Measurements from ENCODE around the gene SPDEF. TPM values are rescaled to one million over a fixed set of nuclear protein-coding genes. Genes with fewer than 3 reads are reported as not detected.

The SPDEF gene
- total RNA-seq, 1 donor from 2014 or later: not detected

DNA sequence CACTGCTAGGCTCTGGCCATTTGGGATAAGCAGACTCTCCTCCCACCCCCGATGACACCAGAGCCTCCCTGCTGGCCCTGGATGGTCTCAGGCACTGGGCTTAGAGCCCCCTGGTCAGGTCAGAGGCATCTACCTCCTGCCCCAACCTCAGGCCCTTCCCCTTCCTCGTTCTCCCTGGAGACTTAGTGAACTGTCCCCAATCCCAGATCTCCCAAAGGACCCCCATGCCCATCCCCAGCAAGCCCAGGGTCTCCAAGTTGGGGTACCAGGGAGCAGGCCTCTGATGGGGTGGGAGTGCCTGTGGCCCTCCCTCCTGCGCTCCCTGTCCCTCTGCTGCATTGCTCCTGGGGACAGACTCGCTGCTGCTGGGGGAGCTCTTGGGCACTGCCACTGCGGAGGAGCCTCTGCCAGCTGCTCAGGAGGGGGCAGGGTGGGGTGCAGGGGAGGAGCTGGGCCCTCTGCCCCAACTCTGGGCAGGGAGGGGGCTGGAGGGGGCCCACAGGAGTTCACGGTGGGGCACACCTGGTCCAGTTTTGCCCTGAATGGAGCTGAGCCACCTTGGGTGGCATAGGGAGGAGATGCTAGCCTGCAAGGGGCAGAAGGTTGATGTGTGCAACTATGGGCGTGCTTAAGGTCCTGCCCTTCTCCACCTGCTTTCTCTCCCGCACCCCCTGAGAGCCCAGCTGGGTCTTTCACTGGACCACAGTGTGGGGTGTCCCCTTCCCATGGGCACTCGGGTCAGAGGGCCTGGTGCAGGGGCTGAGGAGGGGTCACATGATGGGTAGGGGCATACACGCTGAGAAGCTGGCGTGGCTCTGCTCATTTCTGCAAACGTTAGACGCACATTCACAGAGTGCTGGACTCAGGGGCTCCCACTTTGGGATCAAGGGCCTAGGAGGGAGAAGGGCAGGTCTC, 40.4 kb downstream of the SPDEF start:
- no peak for DNase-seq (ENCODE audit: low spot score)
- H3K36me3 ChIP-seq: no peaks in the 10 kb centered on the region
- H3K27ac Mint-ChIP-seq: no peak overlapping the region
- H3K4me1 ChIP-seq: peaks cover 28% of the 10 kb centered on the region
- no peak overlapping the region for H2AFZ ChIP-seq (replicated peaks)
- H3F3A ChIP-seq (ENCODE audit: low read depth): peaks cover 14% of the 10 kb centered on the region
- H3K9me3 Mint-ChIP-seq: no peaks in the 10 kb centered on the region
- H3K79me2 ChIP-seq (ENCODE audit: low read depth): no peaks in the 10 kb centered on the region
- H3K4me1 Mint-ChIP-seq: peaks cover 37% of the 10 kb centered on the region
- H3K27ac ChIP-seq: no peak overlapping the region
- H3K4me2 ChIP-seq: peak overlapping the region; percentile 88
- TF ChIP-seq EZH2phosphoT487 (IDR thresholded peaks at IDR 0.05): no peak
- no peak for TF ChIP-seq EZH2 (IDR thresholded peaks at IDR 0.05)
- peak overlapping the region; percentile 52 for H3K4me3 ChIP-seq
- no peak overlapping the region for H3K9ac ChIP-seq
- peaks cover 11% of the 10 kb centered on the region for H3K27me3 Mint-ChIP-seq (ENCODE audit: insufficient read depth, low read depth)
- H3K9me3 ChIP-seq (ENCODE audit: low read depth): no peaks in the 10 kb centered on the region
- no peaks in the 10 kb centered on the region for H3K36me3 Mint-ChIP-seq
- H3K27me3 ChIP-seq: peaks cover 40% of the 10 kb centered on the region
- H4K20me1 ChIP-seq (ENCODE audit: low read depth): peaks cover 22% of the 10 kb centered on the region
- peak overlapping the region; percentile 15 for H3K4me3 Mint-ChIP-seq

DNA sequence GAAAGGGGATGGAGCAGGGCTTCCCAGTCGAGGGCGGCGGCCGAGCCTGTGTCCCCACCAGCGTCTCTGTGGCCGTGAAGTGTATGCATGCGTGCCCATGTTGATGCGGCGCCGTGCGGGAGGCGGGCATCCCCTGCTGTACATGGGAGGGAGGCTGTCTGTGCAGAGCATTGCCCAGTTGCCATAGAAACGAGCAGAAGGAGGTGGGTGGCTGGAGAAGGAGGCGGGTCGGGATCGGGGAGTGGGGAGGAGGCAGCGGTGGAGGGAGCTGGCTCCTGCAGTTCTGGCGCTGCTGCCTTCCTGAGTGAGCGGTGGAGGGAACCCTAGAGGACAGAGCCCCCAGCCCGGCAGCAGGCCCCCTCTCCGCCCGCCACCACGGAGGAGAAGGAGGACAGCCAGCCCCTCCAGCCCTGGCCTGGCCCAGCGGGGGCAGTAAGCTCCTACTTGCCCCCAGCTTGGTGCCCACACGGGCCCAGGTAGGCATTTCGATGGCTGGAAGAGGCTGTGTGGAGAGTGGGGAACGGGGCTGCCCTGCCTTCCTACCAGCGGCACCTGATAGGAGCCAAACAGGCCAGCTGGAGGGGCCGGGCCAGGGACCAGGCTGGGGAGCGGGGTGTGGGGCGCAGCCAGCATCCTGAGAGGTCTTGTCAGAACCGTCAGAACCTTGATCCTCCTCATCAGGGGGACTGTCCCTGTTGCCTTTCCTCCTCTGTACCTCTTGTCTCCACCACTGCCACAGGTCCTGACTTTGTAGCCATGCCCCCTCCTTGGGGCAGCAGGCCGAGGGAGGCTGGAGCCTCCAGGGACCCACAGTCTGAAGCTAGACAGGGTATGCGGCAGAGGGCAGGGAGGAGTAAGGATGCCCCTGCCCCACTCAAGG, 41.3 kb downstream of the SPDEF start:
- H2AFZ ChIP-seq (replicated peaks): peak overlapping the region; percentile 76
- H3K36me3 ChIP-seq: no peaks in the 10 kb centered on the region
- DNase-seq (ENCODE audit: low spot score): peak; percentile 92
- H3K27ac ChIP-seq: no peak overlapping the region
- Mint-ChIP-seq H3K9me3 (peaks cover 5% of the 10 kb centered on the region), H3K4me3 (peak overlapping the region; percentile 81), H3K27ac (peak overlapping the region; percentile 91), H3K4me1 (peaks cover 37% of the 10 kb centered on the region), H3K36me3 (no peaks in the 10 kb centered on the region), H3K27me3 (ENCODE audit: insufficient read depth, low read depth) (peaks cover 15% of the 10 kb centered on the region)
- H3K4me2 ChIP-seq: peak overlapping the region; percentile 88
- H3K4me3 ChIP-seq: peak overlapping the region; percentile 52
- H3K9ac ChIP-seq: no peak overlapping the region
- peaks cover 22% of the 10 kb centered on the region for H4K20me1 ChIP-seq (ENCODE audit: low read depth)
- H3K79me2 ChIP-seq (ENCODE audit: low read depth): no peaks in the 10 kb centered on the region
- peaks cover 28% of the 10 kb centered on the region for H3K4me1 ChIP-seq
- peaks cover 40% of the 10 kb centered on the region for H3K27me3 ChIP-seq
- TF ChIP-seq EZH2phosphoT487 (IDR thresholded peaks at IDR 0.05) (no peak), EZH2 (IDR thresholded peaks at IDR 0.05) (no peak), CTCF (IDR thresholded peaks at IDR 0.05) (no peak)
- H3F3A ChIP-seq (ENCODE audit: low read depth): peaks cover 14% of the 10 kb centered on the region
- H3K9me3 ChIP-seq (ENCODE audit: low read depth): no peaks in the 10 kb centered on the region

- no peak overlapping the region for H3K9ac ChIP-seq
- Mint-ChIP-seq H3K9me3 (peaks cover 5% of the 10 kb centered on the region), H3K27ac (peak overlapping the region; percentile 91), H3K36me3 (no peaks in the 10 kb centered on the region), H3K4me3 (peak overlapping the region; percentile 81), H3K4me1 (peaks cover 37% of the 10 kb centered on the region), H3K27me3 (ENCODE audit: insufficient read depth, low read depth) (peaks cover 15% of the 10 kb centered on the region)
- no peaks in the 10 kb centered on the region for H3K79me2 ChIP-seq (ENCODE audit: low read depth)
- no peaks in the 10 kb centered on the region for H3K36me3 ChIP-seq
- no peak for TF ChIP-seq CTCF (IDR thresholded peaks at IDR 0.05)
- TF ChIP-seq EZH2phosphoT487 (IDR thresholded peaks at IDR 0.05): no peak
- no peak for TF ChIP-seq EZH2 (IDR thresholded peaks at IDR 0.05)
- H2AFZ ChIP-seq (replicated peaks): no peak overlapping the region
- H3K4me3 ChIP-seq: peak overlapping the region; percentile 52
- peaks cover 40% of the 10 kb centered on the region for H3K27me3 ChIP-seq
- H4K20me1 ChIP-seq (ENCODE audit: low read depth): peaks cover 22% of the 10 kb centered on the region
- H3K4me1 ChIP-seq: peaks cover 28% of the 10 kb centered on the region
- no peaks in the 10 kb centered on the region for H3K9me3 ChIP-seq (ENCODE audit: low read depth)
- H3F3A ChIP-seq (ENCODE audit: low read depth): peaks cover 14% of the 10 kb centered on the region
- no peak overlapping the region for H3K27ac ChIP-seq
- H3K4me2 ChIP-seq: peak overlapping the region; percentile 88
- DNase-seq (ENCODE audit: low spot score): no peak
Measured at GRCh38 chr6:34514112-34514511, 42.0 kb downstream of the SPDEF start.
